ENCODE measurements around the gene ZDHHC21.
A peak's percentile ranks its signal among the peaks of the same experiment; 100 is the strongest.

ZDHHC21 gene

DNA sequence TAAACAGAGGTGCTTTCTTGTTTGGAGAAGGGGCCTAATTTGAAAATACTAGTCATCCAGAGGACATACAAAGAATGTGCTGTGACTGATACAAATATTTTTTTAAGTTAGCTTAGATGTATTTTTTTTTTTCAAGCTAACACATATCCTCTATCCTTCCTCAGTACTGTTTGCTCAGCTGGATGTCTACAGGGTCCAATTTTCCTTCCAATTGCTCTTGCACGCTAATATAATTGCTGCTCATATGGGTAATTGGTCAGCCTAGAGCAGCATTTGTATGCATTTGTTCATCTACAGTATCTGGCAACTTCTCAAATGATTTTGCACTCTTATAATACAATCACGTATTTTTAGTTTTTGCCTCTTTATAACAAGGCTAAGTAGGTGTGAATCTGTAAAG, 84.7 kb downstream of the ZDHHC21 start:
- DNase-seq, result no peak

DNA sequence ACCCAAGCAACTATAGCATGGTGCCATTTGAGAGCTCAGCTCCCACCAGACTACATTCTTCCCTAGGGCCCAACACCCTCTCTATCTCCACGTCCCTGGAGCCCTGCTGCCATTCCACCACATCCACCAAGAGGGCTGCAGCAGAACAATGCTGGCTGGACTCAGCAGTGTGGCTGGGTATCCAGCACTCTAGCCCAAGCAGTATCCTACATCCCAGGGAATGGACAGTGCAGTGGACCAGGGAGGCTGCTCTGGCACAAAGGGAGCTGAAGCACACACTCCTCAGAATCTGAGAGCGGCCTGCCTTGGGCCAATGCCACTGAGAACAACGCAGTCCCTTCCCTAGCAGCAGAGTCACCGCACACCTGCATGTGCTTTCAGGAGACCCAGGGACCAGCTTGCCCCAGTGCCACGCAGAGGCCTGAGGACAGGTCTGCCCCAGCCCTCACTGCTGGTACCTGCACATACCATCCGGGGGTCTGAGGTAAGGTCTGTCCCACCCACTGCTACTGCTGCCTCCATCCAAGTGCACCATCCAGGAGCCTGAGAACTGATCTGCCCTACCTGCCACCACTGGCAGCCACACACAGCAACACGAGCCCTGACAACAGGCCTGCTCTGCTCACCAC, 95.9 kb downstream of the ZDHHC21 start:
- no peak for DNase-seq

DNA sequence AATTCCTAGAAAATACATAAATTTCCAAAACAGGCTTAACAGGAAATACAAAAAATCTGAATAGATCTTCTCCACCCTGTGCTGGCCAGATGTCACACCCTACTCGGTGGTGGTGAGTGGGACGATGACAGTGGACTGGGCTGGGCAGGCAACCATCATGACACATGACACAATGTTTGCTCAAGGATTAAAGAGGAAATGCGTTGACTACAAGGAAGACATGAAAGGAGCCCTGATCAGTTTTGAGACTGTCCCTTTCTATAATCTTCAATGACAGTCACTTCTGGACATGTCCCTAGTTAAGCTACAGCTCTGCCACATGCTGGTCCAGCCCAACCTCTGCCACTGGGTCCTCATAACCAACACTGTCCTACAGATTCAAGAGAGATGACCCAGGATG, 99.8 kb downstream of the ZDHHC21 start:
- no peak for DNase-seq

DNA sequence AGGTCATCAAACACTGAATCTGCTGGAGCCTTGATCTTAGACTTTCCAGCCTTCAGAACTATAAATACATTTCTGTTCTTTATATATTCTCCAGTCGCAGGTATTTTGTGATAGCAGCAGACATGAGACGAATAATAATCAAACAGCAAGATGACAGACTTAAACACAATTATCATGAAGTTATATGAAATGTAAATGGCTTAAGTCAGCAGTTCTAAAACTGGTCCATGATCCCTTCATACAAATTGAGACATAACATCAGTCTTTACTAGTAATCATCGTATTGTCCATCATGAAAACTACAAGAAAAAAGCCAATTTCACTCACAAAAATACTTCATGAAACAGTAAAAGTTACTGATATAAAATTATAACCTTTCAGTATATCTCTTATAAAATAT, 101.8 kb downstream of the ZDHHC21 start:
- no peak for DNase-seq

DNA sequence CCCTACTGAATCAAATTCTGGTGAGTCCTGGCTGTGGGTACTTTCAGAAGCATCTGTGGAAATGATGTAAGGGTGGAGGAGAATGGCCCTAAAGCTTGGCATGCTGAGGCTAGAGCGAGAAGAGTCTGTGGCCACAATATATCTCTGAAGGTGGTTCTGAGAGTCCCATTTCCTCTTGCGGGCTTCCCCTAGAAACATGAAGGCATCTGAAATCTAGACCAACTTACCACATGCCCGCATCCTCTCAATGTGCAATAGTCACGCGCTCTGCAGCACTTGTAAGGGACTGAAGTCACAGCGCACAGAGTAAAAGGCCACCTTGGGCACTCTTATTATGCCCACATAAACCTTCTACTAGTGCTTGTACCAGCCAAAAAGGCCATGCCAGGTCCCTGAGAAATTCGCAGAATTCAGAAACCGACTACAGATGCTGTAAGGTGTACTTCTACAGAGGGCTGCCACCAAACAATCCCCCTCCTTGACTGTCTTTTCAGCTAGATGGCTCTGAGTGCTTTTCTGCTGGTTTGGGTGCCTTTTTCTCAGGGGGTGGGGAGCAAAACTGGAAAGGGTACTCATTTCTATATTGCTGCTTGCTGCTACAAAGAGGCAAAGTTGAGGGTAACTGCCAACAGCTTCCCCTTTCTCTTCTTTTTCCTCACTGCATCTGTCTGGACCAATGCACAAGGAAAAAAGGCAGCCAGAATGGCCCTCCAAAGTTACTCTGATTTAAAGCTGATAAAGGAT, 107.3 kb downstream of the ZDHHC21 start:
- DNase-seq, result peak; percentile 5

DNA sequence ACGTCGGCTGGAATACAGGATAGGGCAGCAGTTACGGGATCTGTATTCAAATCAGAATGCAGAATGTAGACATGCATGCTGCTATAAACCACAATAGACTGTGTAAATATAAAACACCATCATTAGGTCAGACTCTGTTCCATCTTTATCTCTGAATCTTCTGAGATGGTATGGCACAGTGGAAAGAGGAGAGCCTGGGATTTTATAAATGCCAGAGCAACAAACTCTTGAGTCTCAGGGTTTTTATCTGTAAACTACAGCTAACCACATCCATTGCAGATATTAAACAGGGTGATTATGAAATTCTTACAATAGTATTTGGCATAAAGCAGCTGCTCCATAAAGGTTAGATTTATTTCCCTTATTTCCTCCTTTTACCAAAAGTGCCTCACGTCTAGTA, 108.7 kb downstream of the ZDHHC21 start:
- no peak for DNase-seq

DNA sequence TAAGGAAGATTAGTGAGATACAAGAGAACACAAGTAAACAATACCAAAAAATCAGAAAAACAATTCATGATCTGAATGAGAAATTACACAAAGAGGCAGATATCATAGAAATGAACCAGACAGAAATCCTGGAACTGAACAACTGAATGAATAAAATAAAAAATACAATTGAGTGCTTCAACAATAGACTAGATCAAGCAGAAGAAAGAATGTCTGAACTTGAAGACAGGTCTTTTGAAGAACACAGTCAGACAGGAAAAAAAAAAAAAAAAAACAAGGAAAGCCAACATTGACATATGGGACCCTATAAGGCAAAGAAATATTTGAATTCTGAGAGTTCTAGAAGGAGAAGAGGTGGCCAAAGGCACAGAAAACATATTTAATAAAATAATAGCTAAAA, 115.2 kb downstream of the ZDHHC21 start:
- DNase-seq, result no peak

DNA sequence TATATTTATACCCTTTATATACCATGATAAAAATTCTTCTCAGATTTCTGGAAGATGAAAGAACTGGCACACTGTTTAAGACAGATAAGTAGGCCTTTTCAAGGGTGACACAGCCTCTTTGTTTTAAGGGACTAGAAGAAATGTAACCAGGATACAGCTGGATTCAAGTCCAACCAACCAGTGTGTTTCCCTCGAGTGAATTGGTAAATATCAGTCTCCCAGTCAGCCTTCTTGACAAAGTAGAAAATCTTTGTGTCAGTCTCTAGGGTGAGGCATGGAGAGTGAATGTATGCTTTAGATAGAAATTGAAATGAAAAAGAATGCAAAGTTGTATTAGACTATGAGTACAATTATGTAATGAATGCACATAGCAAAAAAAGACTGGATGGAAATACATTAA, 119.1 kb downstream of the ZDHHC21 start:
- no peak for DNase-seq

DNA sequence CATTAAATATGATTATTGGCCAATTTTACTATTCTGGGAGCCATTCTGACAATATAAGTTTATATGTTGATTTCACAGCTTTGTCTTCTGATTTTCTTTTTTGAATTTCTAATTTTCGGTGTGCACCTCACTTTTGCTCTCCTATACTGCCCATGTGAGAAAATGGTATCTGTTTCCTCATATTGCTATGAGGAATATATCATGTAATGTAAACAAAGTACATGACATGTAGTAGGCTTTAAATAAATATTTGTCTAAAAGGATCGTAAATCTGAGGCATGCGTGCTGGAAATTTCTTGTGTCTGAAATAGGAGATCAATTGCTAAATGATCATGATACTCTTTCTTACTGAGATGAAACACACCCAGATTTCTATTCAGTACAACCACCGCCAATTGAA, 119.9 kb downstream of the ZDHHC21 start:
- DNase-seq, result no peak

DNA sequence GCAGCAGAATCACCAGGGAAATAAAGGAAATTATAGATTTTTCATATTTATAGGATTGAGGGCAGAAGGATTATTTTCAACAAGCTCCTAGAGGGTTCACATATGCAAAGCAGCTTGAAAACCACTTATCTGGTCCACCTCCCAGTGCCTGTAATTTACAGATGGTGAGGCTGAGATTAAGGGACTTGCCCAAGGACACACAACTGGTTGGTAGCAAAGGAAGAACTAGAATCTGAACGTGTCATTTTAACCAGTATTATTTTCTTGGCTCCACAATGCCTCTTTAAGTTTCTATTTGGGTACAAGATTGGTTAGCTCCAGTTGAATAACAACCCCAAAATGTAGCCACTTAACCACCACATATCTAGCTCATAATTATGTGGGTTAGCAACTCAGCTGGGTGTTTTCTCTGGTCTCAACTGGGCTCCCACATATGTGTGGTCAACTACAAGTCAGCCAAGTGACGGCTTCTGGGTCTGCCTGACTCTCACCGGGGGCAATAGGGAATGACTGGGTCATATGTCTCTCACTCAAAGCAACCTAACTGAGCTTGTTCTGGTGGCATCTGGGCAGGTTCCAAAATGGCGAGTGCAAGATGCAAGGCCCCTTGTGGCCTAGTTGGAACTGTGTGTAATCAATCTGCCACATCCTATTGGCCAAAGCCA, 127.7 kb downstream of the ZDHHC21 start:
- DNase-seq, result no peak

DNA sequence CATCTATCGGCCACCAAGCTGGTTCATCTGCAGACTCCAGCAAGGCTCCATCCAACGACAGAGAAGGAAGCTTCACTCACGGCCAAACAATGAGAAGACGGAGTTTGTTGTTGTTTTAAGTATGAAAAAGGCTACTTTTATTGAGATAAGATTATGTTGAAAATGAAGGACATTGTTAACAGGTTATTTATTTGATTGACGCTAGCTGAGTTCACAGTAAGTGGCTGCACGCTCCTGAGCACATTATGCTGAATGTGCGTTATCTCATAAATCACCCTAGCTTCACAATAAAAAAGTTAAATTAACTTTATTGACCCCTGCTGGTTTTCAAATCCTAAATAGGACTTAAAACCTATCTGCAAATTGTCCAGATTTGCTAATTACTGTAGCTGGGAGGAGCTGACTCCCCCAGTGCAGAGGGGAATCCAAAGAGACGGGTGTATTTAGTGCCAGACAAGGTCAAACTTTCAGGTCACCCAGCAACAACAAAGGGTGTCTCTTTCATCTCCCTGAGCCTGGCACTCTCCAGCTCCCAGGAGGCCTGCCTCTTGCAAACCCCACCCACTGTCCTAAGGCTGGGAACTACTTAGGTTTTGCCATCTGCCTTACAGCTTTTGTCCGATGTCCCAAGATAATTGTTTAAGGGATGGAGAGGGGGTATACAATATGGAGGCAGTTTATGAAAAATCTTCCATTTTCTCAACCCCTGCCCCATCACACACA, 129.2 kb downstream of the ZDHHC21 start:
- no peak for DNase-seq

DNA sequence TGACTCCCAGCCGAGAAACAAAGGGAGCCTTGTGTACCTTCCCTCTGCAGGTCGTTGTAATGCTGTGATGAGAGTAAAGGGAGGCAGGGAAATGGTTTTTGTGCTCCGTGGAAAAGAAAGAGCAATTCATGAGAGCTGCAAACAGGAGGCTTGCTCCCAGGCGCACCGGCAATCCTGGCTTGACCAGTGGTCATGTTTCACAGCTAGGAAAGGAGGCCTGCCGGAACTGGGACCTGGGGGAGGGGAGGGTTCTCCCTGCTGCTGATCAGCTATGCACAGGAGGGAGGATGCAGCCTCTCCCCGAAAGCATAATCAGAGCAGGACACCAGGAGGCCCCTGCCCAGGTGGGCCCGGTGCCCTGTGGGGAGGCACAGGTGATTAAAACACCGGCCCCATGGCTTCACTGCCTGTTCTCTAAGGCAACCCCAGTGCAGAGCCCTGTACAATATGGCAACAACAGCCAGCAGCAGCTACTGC, 131.3 kb downstream of the ZDHHC21 start:
- DNase-seq, result no peak

All from central memory CD4-positive, alpha-beta T cell (primary cell).